CD4-positive, alpha-beta T cell (primary cell): ENCODE data around the gene KIF4B. TPM values are rescaled to one million over a fixed set of nuclear protein-coding genes. Genes with fewer than 3 reads are reported as not detected.

Experiments used
- ATAC-seq: fragments of 200-7000 bp; cut with Tn5 transposase; one replicate; pipeline ENCODE4 v1.10.0; 2022; ENCODE audit warnings: mild to moderate bottlenecking; ENCODE audit not compliant: poor library complexity
- CTCF ChIA-PET: fragments of 350-600 bp; sonication (Branson Sonifier 250); formaldehyde crosslinking; loops from one replicate; lab custom pipeline; 2021; ENCODE audit warnings: antibody characterized with exemption, inconsistent platforms; lab: Charles Lee
- POLR2A ChIA-PET: fragments of 350-600 bp; sonication (Branson Sonifier 250); formaldehyde crosslinking; loops from one replicate; lab custom pipeline; 2021; ENCODE audit warnings: antibody characterized with exemption, inconsistent platforms; lab: Charles Lee
- DNase-seq, 14 experiments: peaks; one replicate each; pipeline ENCODE4 v3.0.0-alpha.2; 2013 to 2020; ENCODE audit warnings: mixed read lengths in 2 of 14
- H3K27ac ChIP-seq, 2 donors: one replicate each; pipeline versions ENCODE4 v1.5.1 to v1.7.0; 2013; ENCODE audit warnings: low read length in 2 of 2, low read depth in 1 of 2, mild to moderate bottlenecking in 1 of 2
- H3K27me3 ChIP-seq, 2 experiments: 1 replicate in 1 of 2; 2 replicates in 1 of 2; pipeline versions ENCODE4 v1.6.1 to v1.7.0; 2013; ENCODE audit warnings: low read length in 2 of 2, control low read depth in 1 of 2, mild to moderate bottlenecking in 1 of 2, moderate library complexity in 1 of 2; ENCODE audit not compliant: insufficient read depth in 2 of 2, control insufficient read depth in 1 of 2
- H3K36me3 ChIP-seq: one replicate; pipeline ENCODE4 v1.6.1; 2013; ENCODE audit warnings: low read length, control low read depth; ENCODE audit not compliant: insufficient read depth
- H3K4me1 ChIP-seq: one replicate; pipeline ENCODE4 v1.6.1; 2013; ENCODE audit warnings: low read length, control low read depth; ENCODE audit not compliant: insufficient read depth
- H3K4me3 ChIP-seq: one replicate; pipeline ENCODE4 v1.5.1; 2013; ENCODE audit warnings: mild to moderate bottlenecking, low read length, moderate library complexity
- H3K9me3 ChIP-seq, 2 experiments: 1 replicate in 1 of 2; 2 replicates in 1 of 2; pipeline versions ENCODE4 v1.6.1 to v1.7.0; 2013; ENCODE audit warnings: low read length in 2 of 2, mild to moderate bottlenecking in 2 of 2, control low read depth in 1 of 2, moderate library complexity in 1 of 2; ENCODE audit not compliant: control insufficient read depth in 1 of 2, insufficient read depth in 1 of 2
- H3K27ac Mint-ChIP-seq: one replicate; pipeline ENCODE4 v1.8.0; 2020; ENCODE audit warnings: mixed read lengths
- H3K27me3 Mint-ChIP-seq: one replicate; pipeline ENCODE4 v1.8.0; 2021; ENCODE audit warnings: mixed read lengths
- H3K36me3 Mint-ChIP-seq: one replicate; pipeline ENCODE4 v1.8.0; 2021; ENCODE audit warnings: low read depth, mixed read lengths
- H3K4me1 Mint-ChIP-seq: one replicate; pipeline ENCODE4 v1.8.0; 2021; ENCODE audit warnings: low read depth, mixed read lengths
- H3K4me3 Mint-ChIP-seq: one replicate; pipeline ENCODE4 v1.8.0; 2020; ENCODE audit warnings: mild to moderate bottlenecking, mixed read lengths
- H3K9me3 Mint-ChIP-seq: one replicate; pipeline ENCODE4 v1.8.0; 2020; ENCODE audit warnings: mixed read lengths
- intact Hi-C, 2 experiments: fragments of 100-400 bp; cut with DNase I in 1 of 2; cut with micrococcal nuclease in 1 of 2; formaldehyde crosslinking; loops; one replicate each; pipeline versions ENCODE4 v1.15.1 to v1.9.0; 2023 to 2025; cut with DNase I, micrococcal nuclease
- total RNA-seq, 174 experiments: library from RNA in 2 of 174; stranded (reverse) in 2 of 174; gene quantifications; one replicate each; pipeline ENCODE4 v1.2.3 and lab custom pipeline; 2021 to 2026
- TF ChIP-seq, protein P1 (sequence below): fragments of 200-600 bp; IDR thresholded peaks from one replicate; pipeline ENCODE4 v1.8.0; 2022; ENCODE audit warnings: antibody characterized with exemption, mild to moderate bottlenecking

KIF4B gene
- total RNA-seq, 2 experiments from 2014 or later = not detected

DNA sequence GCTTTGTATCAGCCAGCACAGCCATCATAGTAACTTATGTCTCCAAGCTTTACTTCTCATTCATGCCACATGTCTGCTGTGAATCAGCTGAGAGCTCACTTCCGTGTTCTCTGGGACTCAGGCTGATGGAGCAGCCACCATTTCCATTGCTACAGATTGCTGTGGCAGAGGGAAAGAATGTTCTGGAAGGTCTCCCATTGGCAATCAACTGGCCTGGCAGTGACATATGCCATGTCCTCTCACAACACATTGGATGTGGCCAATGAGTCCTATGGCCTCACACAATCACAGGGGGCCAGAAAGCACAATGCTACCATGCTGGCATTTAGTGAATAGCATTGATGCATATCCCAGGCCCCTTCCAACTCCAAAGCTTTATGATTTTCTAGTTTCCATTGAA lies 44.1 kb downstream of the KIF4B start:
- Mint-ChIP-seq H3K9me3 (peaks cover 4% of the 10 kb centered on the region), H3K27ac (no peak overlapping the region), H3K4me3 (no peak overlapping the region), H3K4me1 (no peaks in the 10 kb centered on the region), H3K27me3 (peaks cover 18% of the 10 kb centered on the region), H3K36me3 (no peaks in the 10 kb centered on the region)
- no peak overlapping the region for H3K4me3 ChIP-seq
- H3K4me1 ChIP-seq = no peaks in the 10 kb centered on the region
- TF ChIP-seq, protein P1, sequence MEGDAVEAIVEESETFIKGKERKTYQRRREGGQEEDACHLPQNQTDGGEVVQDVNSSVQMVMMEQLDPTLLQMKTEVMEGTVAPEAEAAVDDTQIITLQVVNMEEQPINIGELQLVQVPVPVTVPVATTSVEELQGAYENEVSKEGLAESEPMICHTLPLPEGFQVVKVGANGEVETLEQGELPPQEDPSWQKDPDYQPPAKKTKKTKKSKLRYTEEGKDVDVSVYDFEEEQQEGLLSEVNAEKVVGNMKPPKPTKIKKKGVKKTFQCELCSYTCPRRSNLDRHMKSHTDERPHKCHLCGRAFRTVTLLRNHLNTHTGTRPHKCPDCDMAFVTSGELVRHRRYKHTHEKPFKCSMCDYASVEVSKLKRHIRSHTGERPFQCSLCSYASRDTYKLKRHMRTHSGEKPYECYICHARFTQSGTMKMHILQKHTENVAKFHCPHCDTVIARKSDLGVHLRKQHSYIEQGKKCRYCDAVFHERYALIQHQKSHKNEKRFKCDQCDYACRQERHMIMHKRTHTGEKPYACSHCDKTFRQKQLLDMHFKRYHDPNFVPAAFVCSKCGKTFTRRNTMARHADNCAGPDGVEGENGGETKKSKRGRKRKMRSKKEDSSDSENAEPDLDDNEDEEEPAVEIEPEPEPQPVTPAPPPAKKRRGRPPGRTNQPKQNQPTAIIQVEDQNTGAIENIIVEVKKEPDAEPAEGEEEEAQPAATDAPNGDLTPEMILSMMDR = no peak
- ATAC-seq (no peak), DNase-seq (no peak)
- H3K27me3 ChIP-seq = peaks cover 0 to 4% of the 10 kb centered on the region in 2 experiments
- ChIA-PET CTCF (no interaction called here), POLR2A (no interaction called here)
- H3K36me3 ChIP-seq = no peaks in the 10 kb centered on the region
- intact Hi-C loops = no loop called here
- no peak overlapping the region for H3K27ac ChIP-seq
- no peaks in the 10 kb centered on the region for H3K9me3 ChIP-seq

DNA sequence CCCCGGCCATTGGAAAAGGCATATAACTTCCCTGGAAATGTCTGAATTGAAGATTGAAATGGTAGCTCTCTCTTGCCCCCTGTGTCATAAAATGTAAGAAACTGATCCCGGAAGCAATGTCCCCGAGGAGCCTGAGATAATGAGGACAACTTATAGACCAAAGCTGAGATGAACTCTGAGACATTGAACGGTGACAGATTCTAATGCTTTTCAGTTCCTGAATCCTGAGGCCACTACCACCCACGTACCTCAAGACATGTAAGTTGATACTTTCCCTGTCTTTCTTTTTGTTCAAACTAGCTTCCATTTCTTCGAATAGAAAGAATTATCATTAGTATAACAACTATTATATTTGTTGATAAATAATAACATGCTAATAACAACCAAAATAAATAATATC lies 51.0 kb downstream of the KIF4B start:
- Histone ChIP-seq H3K9me3 (peaks cover 0 to 3% of the 10 kb centered on the region in 2 experiments), H3K4me3 (no peak overlapping the region), H3K27ac (no peak overlapping the region), H3K36me3 (no peaks in the 10 kb centered on the region), H3K4me1 (no peaks in the 10 kb centered on the region), H3K27me3 (peaks cover 0 to 10% of the 10 kb centered on the region in 2 experiments)
- Mint-ChIP-seq H3K36me3 (no peaks in the 10 kb centered on the region), H3K9me3 (peaks cover 4% of the 10 kb centered on the region), H3K27me3 (peaks cover 27% of the 10 kb centered on the region), H3K27ac (no peak overlapping the region), H3K4me1 (no peaks in the 10 kb centered on the region), H3K4me3 (no peak overlapping the region)
- no peak for ATAC-seq
- intact Hi-C loops = no loop called here
- DNase-seq = no peak
- ChIA-PET POLR2A (no interaction called here), CTCF (no interaction called here)
- TF ChIP-seq, protein P1 = no peak

DNA sequence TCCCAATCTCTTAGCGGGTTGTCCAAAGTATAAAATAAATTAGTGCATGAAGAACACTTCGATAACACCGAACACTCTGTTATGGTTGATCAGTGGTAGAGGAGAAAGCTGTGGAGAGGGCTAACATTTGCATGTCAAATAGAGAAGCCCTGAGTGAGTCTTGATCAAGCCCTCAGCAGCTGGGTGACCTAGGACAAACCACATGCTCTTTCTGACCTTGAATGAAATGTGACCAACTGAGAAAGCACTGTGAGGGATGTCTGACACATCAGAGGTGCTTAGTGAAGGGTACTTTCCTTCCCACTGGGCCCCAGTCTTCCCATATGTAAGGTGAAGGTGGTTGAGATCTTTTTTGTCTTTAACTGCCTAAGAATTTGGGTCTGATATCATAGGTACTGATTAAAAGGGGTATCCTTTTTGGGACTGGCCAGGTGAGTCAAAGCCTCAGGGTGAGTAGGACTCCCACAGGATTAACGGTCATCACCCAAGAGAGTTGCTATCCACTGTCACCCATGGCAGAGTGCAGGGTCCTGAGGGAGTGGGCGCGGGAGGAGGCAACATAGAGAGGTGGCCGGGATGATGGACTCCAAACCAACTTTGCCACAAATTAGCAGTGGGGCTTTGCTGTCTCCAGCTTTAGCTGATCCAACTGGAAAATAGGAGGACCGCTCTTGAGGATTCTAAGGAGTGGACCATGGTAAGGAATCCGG lies 53.5 kb downstream of the KIF4B start:
- intact Hi-C loops = no loop called here
- Histone ChIP-seq H3K27ac (no peak overlapping the region), H3K4me1 (no peaks in the 10 kb centered on the region), H3K9me3 (peaks cover 0 to 3% of the 10 kb centered on the region in 2 experiments), H3K4me3 (no peak overlapping the region), H3K27me3 (peaks cover 0 to 8% of the 10 kb centered on the region in 2 experiments), H3K36me3 (no peaks in the 10 kb centered on the region)
- Mint-ChIP-seq H3K9me3 (no peaks in the 10 kb centered on the region), H3K27me3 (peaks cover 20% of the 10 kb centered on the region), H3K36me3 (no peaks in the 10 kb centered on the region), H3K27ac (no peak overlapping the region), H3K4me1 (no peaks in the 10 kb centered on the region), H3K4me3 (no peak overlapping the region)
- TF ChIP-seq, protein P1 = no peak
- ChIA-PET POLR2A (no interaction called here), CTCF (no interaction called here)
- DNase-seq = no peak
- no peak for ATAC-seq

Other genes starting within 250 kb of the KIF4B start
- not detected for gene FAXDC2, start 163.2 kb upstream of the KIF4B start, total RNA-seq
- gene CNOT8, start 155.1 kb upstream of the KIF4B start, total RNA-seq = 100 to 1,000 TPM; 125 to 133 TPM
- gene GEMIN5, start 75.5 kb upstream of the KIF4B start, total RNA-seq = 1 to 10 TPM; 2.7 to 3.7 TPM
- gene MRPL22, start 72.7 kb upstream of the KIF4B start, total RNA-seq = 10 to 100 TPM; 29.9 to 30.2 TPM